Measurements from ENCODE around the gene SLC25A21.

DNA sequence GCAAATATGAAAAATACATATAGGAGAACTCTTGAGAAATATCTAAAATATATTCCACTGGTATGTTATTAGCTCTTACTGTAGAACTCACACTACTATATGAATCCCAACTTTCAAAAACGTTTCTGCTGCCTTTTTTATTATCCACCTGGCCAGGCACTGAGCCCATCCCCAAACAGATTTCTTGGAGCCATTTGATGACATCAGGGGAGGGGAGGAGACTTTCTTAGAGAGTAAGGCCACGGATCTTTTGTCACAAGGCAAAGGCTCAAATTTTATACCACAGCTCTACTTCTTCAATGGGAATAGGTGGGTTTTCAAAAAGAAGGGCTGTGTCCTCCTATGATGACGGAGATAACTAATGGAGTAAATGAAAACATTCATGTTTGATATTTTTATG, 83.0 kb downstream of the SLC25A21 start:
- TF ChIP-seq, protein P1, sequence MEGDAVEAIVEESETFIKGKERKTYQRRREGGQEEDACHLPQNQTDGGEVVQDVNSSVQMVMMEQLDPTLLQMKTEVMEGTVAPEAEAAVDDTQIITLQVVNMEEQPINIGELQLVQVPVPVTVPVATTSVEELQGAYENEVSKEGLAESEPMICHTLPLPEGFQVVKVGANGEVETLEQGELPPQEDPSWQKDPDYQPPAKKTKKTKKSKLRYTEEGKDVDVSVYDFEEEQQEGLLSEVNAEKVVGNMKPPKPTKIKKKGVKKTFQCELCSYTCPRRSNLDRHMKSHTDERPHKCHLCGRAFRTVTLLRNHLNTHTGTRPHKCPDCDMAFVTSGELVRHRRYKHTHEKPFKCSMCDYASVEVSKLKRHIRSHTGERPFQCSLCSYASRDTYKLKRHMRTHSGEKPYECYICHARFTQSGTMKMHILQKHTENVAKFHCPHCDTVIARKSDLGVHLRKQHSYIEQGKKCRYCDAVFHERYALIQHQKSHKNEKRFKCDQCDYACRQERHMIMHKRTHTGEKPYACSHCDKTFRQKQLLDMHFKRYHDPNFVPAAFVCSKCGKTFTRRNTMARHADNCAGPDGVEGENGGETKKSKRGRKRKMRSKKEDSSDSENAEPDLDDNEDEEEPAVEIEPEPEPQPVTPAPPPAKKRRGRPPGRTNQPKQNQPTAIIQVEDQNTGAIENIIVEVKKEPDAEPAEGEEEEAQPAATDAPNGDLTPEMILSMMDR (IDR thresholded peaks at IDR 0.05): no peak
- TF ChIP-seq, protein P2, sequence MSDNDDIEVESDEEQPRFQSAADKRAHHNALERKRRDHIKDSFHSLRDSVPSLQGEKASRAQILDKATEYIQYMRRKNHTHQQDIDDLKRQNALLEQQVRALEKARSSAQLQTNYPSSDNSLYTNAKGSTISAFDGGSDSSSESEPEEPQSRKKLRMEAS (IDR thresholded peaks at IDR 0.05): no peak
- no peak for TF ChIP-seq KDM5A (IDR thresholded peaks at IDR 0.05)
- TF ChIP-seq, protein P3, sequence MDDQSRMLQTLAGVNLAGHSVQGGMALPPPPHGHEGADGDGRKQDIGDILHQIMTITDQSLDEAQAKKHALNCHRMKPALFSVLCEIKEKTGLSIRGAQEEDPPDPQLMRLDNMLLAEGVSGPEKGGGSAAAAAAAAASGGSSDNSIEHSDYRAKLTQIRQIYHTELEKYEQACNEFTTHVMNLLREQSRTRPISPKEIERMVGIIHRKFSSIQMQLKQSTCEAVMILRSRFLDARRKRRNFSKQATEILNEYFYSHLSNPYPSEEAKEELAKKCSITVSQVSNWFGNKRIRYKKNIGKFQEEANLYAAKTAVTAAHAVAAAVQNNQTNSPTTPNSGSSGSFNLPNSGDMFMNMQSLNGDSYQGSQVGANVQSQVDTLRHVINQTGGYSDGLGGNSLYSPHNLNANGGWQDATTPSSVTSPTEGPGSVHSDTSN (IDR thresholded peaks at IDR 0.05): no peak
- TF ChIP-seq NFE2L2 (conservative IDR thresholded peaks at IDR 0.05; ENCODE audit: low read length): no peak
- TF ChIP-seq ZFP36 (IDR thresholded peaks at IDR 0.05; ENCODE audit: borderline replicate concordance, partially characterized antibody): no peak
- no peak for TF ChIP-seq CEBPB (IDR thresholded peaks at IDR 0.05)
- no peak for TF ChIP-seq EHMT2 (IDR thresholded peaks at IDR 0.05; ENCODE audit: low read depth)
- no peak for TF ChIP-seq POLR2A (IDR thresholded peaks at IDR 0.05; ENCODE audit: low read length)
- TF ChIP-seq CHD2 (IDR thresholded peaks at IDR 0.05; ENCODE audit: low read length, partially characterized antibody): no peak
- TF ChIP-seq BHLHE40 (IDR thresholded peaks at IDR 0.05; ENCODE audit: low read depth, low read length): no peak
- no peak for TF ChIP-seq CBX2 (IDR thresholded peaks at IDR 0.05; ENCODE audit: borderline replicate concordance, low read depth)
